GM18951 (cell line): ENCODE results near the gene LRIF1.
A peak's percentile ranks its signal among the peaks of the same experiment; 100 is the strongest.

ENCODE experiments used
- POLR2A ChIP-seq: IDR thresholded peaks from 4 replicates; pipeline ENCODE4 v1.6.1; 2011; ENCODE audit warnings: mild to moderate bottlenecking; ENCODE audit not compliant: insufficient read length, insufficient read depth; ENCODE audit errors: extremely low read depth
- in situ Hi-C: fragments of 300-500 bp; cut with MboI; formaldehyde crosslinking; loops from one replicate; pipeline ENCODE4 v1.12.0; 2022; ENCODE audit warnings: low sequenced_read_pairs, mixed read lengths, inconsistent platforms; ENCODE audit not compliant: unreplicated experiment

LRIF1 gene

GRCh38 chr1:110928191-110928590 lies 35.5 kb downstream of the LRIF1 start:
- in situ Hi-C loops: no loop called here

GRCh38 chr1:110927484-110928075 lies 36.1 kb downstream of the LRIF1 start:
- in situ Hi-C loops: no loop called here
- TF ChIP-seq POLR2A: no peak

More at GRCh38 chr1:110928191-110928590, 35.5 kb downstream of the LRIF1 start:
- no peak for TF ChIP-seq POLR2A

GRCh38 chr1:110921953-110922352 lies 41.8 kb downstream of the LRIF1 start:
- in situ Hi-C loops: no loop called here
- no peak for TF ChIP-seq POLR2A

- no peak for TF ChIP-seq POLR2A
- in situ Hi-C loops: no loop called here
Observed at GRCh38 chr1:110918016-110918415, 45.7 kb downstream of the LRIF1 start.

DNA sequence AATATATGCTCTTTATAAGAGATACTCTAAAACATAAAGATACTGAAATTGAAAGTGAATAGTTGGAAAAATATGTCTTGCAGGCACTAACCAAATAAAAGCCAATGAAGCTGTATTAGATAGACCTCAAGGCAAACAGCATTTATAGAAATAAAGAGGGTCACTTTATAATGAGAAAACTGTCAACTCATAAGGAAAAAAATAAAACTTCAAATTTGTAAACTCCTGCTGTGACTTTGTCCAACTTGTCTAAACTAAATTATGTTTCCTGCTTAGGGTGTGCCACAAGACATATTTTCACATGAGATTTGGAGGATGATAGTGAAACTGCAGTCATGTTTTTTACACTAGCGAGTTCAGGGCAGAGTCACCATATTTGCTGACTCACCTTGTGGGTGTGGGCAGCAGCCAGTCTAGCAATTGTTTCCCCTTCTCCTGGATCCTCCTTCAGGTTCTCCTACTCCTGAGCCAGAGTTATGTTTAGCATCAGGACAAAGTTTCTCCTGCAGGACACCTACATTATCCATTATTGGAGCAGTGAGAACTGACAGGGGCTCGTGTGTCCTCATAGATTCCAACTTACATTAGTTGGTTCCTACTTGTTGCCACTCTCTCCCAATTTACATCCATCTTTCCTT lies 46.9 kb downstream of the LRIF1 start:
- no peak for TF ChIP-seq POLR2A
- in situ Hi-C loops: no loop called here

DNA sequence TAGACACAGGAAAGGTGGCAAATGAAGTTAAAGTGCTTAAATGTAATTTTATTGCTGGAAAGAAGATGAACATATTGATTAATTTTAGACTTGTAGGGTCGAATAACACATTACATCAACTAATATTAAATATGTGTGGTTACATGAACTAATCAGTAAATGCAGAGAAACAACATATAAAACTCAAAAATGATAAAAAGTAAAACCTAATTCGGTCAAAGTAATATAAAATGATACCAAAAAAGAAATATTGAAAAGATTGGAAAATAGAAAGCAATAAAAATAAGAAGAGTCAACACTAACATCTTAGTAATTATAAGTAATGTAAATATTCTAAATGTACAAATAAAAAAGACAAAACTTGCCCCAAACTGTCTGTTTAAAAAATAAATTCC lies 47.5 kb downstream of the LRIF1 start:
- in situ Hi-C loops: no loop called here
- no peak for TF ChIP-seq POLR2A

GRCh38 chr1:110915804-110916203 lies 47.9 kb downstream of the LRIF1 start:
- TF ChIP-seq POLR2A: no peak
- in situ Hi-C loops: no loop called here

- TF ChIP-seq POLR2A: no peak
- in situ Hi-C loops: no loop called here
Observed at GRCh38 chr1:110914676-110915075, 49.0 kb downstream of the LRIF1 start.

DNA sequence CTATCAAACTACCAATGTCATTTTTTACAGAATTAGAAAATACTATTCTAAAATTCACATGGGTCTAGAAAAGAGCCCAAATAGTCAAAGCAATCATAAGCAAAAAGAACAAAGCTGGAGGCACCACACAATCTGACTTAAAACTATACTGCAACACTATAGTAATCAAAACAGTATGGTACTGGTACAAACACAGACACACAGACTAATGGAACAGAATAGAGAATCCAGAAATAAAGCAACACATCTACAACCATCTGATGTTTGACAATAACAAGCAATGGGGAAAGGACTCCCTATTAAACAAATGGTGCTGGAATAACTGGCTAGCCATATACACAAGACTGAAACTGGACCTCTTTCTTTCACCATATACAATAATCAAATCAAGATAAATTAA lies 50.9 kb downstream of the LRIF1 start:
- no peak for TF ChIP-seq POLR2A
- in situ Hi-C loops: no loop called here

DNA sequence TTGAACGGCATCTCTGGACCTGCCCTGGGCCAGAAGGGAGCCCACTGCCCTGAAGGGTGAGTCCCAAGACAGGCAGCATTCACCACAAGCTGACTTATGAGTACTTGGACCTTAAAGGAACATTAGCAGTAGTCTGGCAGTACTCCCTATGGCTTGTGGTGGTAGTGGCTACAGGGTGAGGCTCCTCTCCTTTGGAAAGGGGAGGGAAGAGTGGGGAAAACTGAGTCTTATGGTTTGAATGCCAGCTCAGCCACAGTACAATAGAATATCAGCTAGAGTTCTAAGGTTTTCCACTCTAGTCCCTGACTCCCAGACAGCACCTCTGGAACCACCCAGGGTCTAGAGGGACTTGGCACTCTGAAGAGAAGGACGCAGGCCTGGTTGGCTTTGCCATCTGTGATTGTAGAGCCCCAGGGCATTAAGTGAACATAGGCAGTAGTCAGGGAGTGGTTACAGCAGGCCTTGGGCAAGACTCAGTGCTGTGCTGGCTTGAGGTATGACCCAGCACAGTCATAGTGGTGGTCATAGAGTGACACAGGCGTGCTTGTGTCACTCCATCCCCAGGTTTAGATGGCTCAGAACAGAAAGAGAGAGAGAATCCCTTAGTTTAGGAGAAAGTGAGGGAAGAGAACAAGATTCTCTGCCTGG lies 59.7 kb downstream of the LRIF1 start:
- in situ Hi-C loops: no loop called here
- TF ChIP-seq POLR2A: peak; percentile 26

- in situ Hi-C loops: no loop called here
- TF ChIP-seq POLR2A: peak; percentile 31
Observed at GRCh38 chr1:110902820-110903463, 60.8 kb downstream of the LRIF1 start.

DNA sequence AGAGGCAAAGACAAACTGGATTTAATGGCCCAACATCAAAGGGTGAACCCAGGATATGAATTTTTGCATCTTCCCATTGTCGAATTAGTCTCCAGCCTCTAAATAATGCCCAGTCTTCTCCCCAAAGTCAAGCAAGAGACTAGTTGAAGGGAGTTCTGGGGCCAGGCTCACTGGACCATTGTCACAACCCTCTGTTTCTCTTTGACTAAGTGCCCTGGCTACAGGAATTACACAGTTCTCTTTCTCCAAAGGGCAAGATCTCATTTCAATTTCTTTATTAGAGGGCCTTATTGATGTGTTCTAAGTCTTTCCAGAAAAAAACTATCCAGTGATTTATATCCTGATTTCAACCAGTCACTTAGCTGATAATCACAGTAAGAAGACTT lies 64.3 kb downstream of the LRIF1 start:
- in situ Hi-C loops: no loop called here
- TF ChIP-seq POLR2A: no peak

DNA sequence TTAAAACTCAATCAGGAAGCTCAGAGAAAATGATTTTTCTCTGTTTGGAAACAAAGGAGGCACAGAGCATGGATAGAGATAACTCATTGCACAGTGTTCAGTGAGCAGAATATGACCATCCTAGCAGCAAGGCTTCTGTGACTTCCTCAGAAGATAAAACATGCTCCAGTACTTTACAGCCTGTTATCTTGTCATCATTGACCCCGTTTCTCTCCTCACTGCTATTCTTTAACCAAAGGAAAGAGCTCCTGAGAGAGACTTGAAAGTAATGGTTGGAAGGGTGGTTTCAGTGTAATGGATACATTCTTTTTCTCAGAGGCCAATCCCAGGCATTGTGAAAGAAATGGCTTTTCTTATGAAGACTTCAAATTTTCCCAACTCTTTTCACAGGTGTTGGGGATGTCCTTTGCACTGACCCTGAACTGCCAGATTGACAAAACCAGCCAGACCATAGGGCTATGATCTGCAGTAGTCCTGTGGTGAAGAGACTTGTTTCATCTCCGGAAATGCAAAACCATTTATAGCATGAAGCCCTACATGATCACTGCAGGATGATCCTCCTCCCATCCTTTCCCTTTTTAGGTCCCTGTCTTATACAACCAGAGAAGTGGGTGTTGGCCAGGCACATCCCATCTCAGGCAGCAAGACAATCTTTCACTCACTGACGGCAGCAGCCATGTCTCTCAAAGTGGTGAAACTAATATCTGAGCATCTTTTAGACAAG lies 64.8 kb downstream of the LRIF1 start:
- in situ Hi-C loops: no loop called here
- TF ChIP-seq POLR2A: no peak
